ENCODE measurements around the gene PLPPR2. TPM values are rescaled to one million over a fixed set of nuclear protein-coding genes. Genes with fewer than 3 reads are reported as not detected.
A peak's percentile ranks its signal among the peaks of the same experiment; 100 is the strongest.

PLPPR2 gene
- total RNA-seq, 4 donors from 2014 or later, result 4.1 to 71.7 (median 23.7) TPM

GRCh38 chr19:11322269-11323024 lies 32.8 kb upstream of the PLPPR2 start:
- no peaks in the 10 kb centered on the region for H3K9me3 ChIP-seq
- DNase-seq, result no peak
- peak overlapping the region; percentile 30 to 89 for H3K27ac ChIP-seq
- H3K4me3 ChIP-seq, result no peak overlapping the region
- H3K4me1 ChIP-seq, result peaks cover 0 to 4% of the 10 kb centered on the region in 2 donors
- TF ChIP-seq, protein P1, sequence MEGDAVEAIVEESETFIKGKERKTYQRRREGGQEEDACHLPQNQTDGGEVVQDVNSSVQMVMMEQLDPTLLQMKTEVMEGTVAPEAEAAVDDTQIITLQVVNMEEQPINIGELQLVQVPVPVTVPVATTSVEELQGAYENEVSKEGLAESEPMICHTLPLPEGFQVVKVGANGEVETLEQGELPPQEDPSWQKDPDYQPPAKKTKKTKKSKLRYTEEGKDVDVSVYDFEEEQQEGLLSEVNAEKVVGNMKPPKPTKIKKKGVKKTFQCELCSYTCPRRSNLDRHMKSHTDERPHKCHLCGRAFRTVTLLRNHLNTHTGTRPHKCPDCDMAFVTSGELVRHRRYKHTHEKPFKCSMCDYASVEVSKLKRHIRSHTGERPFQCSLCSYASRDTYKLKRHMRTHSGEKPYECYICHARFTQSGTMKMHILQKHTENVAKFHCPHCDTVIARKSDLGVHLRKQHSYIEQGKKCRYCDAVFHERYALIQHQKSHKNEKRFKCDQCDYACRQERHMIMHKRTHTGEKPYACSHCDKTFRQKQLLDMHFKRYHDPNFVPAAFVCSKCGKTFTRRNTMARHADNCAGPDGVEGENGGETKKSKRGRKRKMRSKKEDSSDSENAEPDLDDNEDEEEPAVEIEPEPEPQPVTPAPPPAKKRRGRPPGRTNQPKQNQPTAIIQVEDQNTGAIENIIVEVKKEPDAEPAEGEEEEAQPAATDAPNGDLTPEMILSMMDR (IDR thresholded peaks at IDR 0.05), result no peak
- TF ChIP-seq POLR2A (IDR thresholded peaks at IDR 0.05), result no peak
- no peaks in the 10 kb centered on the region for H3K36me3 ChIP-seq
- no peaks in the 10 kb centered on the region for H3K27me3 ChIP-seq
- intact Hi-C loops (cut with DNase I; ENCODE audit: low total_unique reads), result no loop called here

DNA sequence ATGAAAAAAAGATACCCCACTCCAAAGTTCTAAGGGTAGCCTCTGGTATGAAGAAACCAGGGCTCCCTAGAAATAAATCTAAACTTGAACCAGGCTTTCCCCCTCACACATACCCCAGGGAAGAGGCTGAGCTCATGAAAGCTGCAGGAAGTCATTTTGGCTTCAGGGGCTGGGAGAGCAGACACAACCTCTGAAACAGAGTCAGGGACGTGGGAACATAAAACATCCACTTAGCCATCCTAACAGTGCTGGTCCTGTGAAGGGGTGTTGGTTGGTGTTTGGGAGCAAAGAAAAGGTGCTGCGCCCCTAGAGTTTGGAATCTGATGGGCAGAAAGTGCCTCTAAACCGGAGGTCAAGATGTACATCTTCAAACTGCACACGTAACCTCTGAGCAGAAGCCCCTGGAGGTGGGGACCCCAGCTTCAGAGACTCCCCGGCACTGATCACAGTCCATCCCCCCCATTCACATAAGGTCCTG lies 31.6 kb upstream of the PLPPR2 start:
- H3K36me3 ChIP-seq, result no peaks in the 10 kb centered on the region
- no peak for DNase-seq
- intact Hi-C loops (cut with DNase I; ENCODE audit: low total_unique reads), result no loop called here
- H3K4me1 ChIP-seq, result peaks cover 0 to 4% of the 10 kb centered on the region in 2 donors
- H3K9me3 ChIP-seq, result no peaks in the 10 kb centered on the region
- H3K27me3 ChIP-seq, result no peaks in the 10 kb centered on the region
- TF ChIP-seq POLR2A (IDR thresholded peaks at IDR 0.05), result no peak
- TF ChIP-seq, protein P1 (IDR thresholded peaks at IDR 0.05), result no peak
- no peak overlapping the region for H3K4me3 ChIP-seq
- peak overlapping the region; percentile 80 to 89 for H3K27ac ChIP-seq

DNA sequence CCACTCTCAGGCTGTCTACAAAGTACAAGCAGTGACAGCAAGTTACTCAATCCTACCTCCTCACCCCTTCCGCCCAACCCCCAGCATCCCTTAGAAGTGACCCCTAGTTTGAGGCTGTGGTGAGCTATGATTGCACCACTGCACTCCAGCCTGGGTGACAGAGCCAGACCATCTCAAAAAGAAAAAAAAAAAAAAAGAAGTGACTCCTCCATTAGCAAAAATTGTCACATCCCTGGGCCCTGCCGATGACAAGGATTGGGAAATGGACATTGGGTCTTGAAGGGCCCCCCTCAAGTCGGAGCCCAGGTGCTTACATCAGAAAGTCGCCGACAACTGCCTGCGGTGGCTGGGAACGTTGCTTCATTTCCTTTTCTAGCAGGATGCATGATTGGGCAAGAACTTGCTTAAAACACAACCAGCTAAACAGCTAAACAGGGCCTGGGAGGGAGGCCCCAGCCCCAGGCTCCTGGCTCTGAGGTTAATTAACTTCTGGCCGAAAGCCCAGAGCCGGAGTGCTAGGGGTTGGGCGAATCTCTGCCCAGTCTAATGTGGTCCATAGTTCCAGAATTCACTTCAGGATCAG lies 31.1 kb upstream of the PLPPR2 start:
- Histone ChIP-seq H3K27me3 (no peaks in the 10 kb centered on the region), H3K4me3 (no peak overlapping the region), H3K27ac (peak overlapping the region; percentile 80 to 89), H3K9me3 (no peaks in the 10 kb centered on the region), H3K36me3 (no peaks in the 10 kb centered on the region), H3K4me1 (peaks cover 0 to 4% of the 10 kb centered on the region in 2 donors)
- intact Hi-C loops (cut with DNase I; ENCODE audit: low total_unique reads), result no loop called here
- DNase-seq, result peak; percentile 81 to 91
- no peak for TF ChIP-seq POLR2A (IDR thresholded peaks at IDR 0.05)
- TF ChIP-seq, protein P1 (IDR thresholded peaks at IDR 0.05), result no peak

- H3K27me3 ChIP-seq, result no peaks in the 10 kb centered on the region
- H3K36me3 ChIP-seq, result no peaks in the 10 kb centered on the region
- peaks cover 0 to 4% of the 10 kb centered on the region in 2 donors for H3K4me1 ChIP-seq
- peak overlapping the region; percentile 80 to 89 for H3K27ac ChIP-seq
- no peaks in the 10 kb centered on the region for H3K9me3 ChIP-seq
- TF ChIP-seq POLR2A (IDR thresholded peaks at IDR 0.05), result no peak
- TF ChIP-seq, protein P1 (IDR thresholded peaks at IDR 0.05), result no peak
- DNase-seq, result peak; percentile 50
- intact Hi-C loops (cut with DNase I; ENCODE audit: low total_unique reads), result no loop called here
- no peak overlapping the region for H3K4me3 ChIP-seq
Observed at GRCh38 chr19:11324748-11325389, 30.4 kb upstream of the PLPPR2 start.

- no peak overlapping the region for H3K4me3 ChIP-seq
- TF ChIP-seq, protein P1 (IDR thresholded peaks at IDR 0.05), result no peak
- TF ChIP-seq POLR2A (IDR thresholded peaks at IDR 0.05), result no peak
- DNase-seq, result no peak
- intact Hi-C loops (cut with DNase I; ENCODE audit: low total_unique reads), result no loop called here
- H3K9me3 ChIP-seq, result no peaks in the 10 kb centered on the region
- H3K36me3 ChIP-seq, result no peaks in the 10 kb centered on the region
- H3K4me1 ChIP-seq, result peaks cover 0 to 4% of the 10 kb centered on the region in 2 donors
- no peaks in the 10 kb centered on the region for H3K27me3 ChIP-seq
- peak overlapping the region; percentile 80 to 89 for H3K27ac ChIP-seq
Observed at GRCh38 chr19:11325544-11325943, 29.7 kb upstream of the PLPPR2 start.
